Naive thymus-derived CD4-positive, alpha-beta T cell (primary cell): ENCODE results near the gene USH2A. TPM values are rescaled to one million over a fixed set of nuclear protein-coding genes. Genes with fewer than 3 reads are reported as not detected.

Source experiments
- ATAC-seq: fragments of 150-1000 bp; cut with Tn5 transposase; 2 replicates; pipeline ENCODE4 v1.10.0; 2021; ENCODE audit warnings: mild to moderate bottlenecking, moderate library complexity
- CTCF ChIA-PET: fragments of 350-600 bp; sonication (Branson Sonifier 250); formaldehyde crosslinking; loops from one replicate; lab custom pipeline; 2021; ENCODE audit warnings: antibody characterized with exemption; lab: Charles Lee
- POLR2A ChIA-PET: fragments of 350-600 bp; sonication (Branson Sonifier 250); formaldehyde crosslinking; loops from one replicate; lab custom pipeline; 2021; ENCODE audit warnings: antibody characterized with exemption, inconsistent platforms; lab: Charles Lee
- DNase-seq, 9 donors: peaks; one replicate each; pipeline versions ENCODE4 v3.0.0 to v3.0.0-alpha.2; 2020 to 2022; ENCODE audit warnings: mixed read lengths in 1 of 9
- H3K27ac ChIP-seq: one replicate; pipeline ENCODE4 v1.7.0; 2013; ENCODE audit warnings: mild to moderate bottlenecking, low read depth, low read length, moderate library complexity
- H3K27me3 ChIP-seq, 2 donors: one replicate each; pipeline ENCODE4 v1.7.0; 2013; ENCODE audit warnings: low read length in 2 of 2, mild to moderate bottlenecking in 2 of 2, moderate library complexity in 2 of 2; ENCODE audit not compliant: control insufficient read depth in 2 of 2, insufficient read depth in 2 of 2
- H3K36me3 ChIP-seq, 3 experiments: 1 replicate in 2 of 3; 2 replicates in 1 of 3; pipeline ENCODE4 v1.7.0; 2013; ENCODE audit warnings: low read length in 3 of 3, mild to moderate bottlenecking in 3 of 3, moderate library complexity in 1 of 3; ENCODE audit not compliant: insufficient read depth in 3 of 3, control insufficient read depth in 2 of 3
- H3K4me1 ChIP-seq, 2 donors: one replicate each; pipeline ENCODE4 v1.7.0; 2013; ENCODE audit warnings: low read length in 2 of 2, mild to moderate bottlenecking in 2 of 2, moderate library complexity in 1 of 2; ENCODE audit not compliant: control insufficient read depth in 2 of 2, insufficient read depth in 2 of 2
- H3K4me3 ChIP-seq: 2 replicates; pipeline ENCODE4 v1.7.0; 2013; ENCODE audit warnings: mild to moderate bottlenecking, low read length
- H3K9me3 ChIP-seq, 3 experiments: 1 replicate in 2 of 3; 2 replicates in 1 of 3; pipeline ENCODE4 v1.7.0; 2013; ENCODE audit warnings: low read length in 3 of 3; ENCODE audit not compliant: control insufficient read depth in 2 of 3
- H3K27ac Mint-ChIP-seq, 9 donors: one replicate each; pipeline ENCODE4 v1.8.0; 2020 to 2022; ENCODE audit warnings: mixed read lengths in 9 of 9, mild to moderate bottlenecking in 8 of 9, moderate library complexity in 5 of 9, inconsistent platforms in 2 of 9
- H3K27me3 Mint-ChIP-seq, 5 donors: one replicate each; pipeline ENCODE4 v1.8.0; 2021 to 2022; ENCODE audit warnings: mixed read lengths in 5 of 5, mild to moderate bottlenecking in 1 of 5
- H3K36me3 Mint-ChIP-seq, 5 donors: one replicate each; pipeline ENCODE4 v1.8.0; 2020 to 2022; ENCODE audit warnings: mixed read lengths in 5 of 5, mild to moderate bottlenecking in 3 of 5, inconsistent platforms in 1 of 5
- H3K4me1 Mint-ChIP-seq, 7 donors: one replicate each; pipeline ENCODE4 v1.8.0; 2020 to 2022; ENCODE audit warnings: mixed read lengths in 7 of 7, mild to moderate bottlenecking in 3 of 7, inconsistent platforms in 1 of 7
- H3K4me3 Mint-ChIP-seq, 10 donors: one replicate each; pipeline ENCODE4 v1.8.0; 2020 to 2022; ENCODE audit warnings: mild to moderate bottlenecking in 10 of 10, mixed read lengths in 10 of 10, moderate library complexity in 6 of 10, inconsistent platforms in 2 of 10
- H3K9me3 Mint-ChIP-seq, 11 donors: one replicate each; pipeline ENCODE4 v1.8.0; 2020 to 2022; ENCODE audit warnings: mixed read lengths in 11 of 11, mild to moderate bottlenecking in 4 of 11, inconsistent platforms in 1 of 11, moderate library complexity in 1 of 11
- intact Hi-C, 2 donors: fragments of 100-400 bp; cut with micrococcal nuclease; formaldehyde crosslinking; loops; one replicate each; pipeline ENCODE4 v1.15.1; 2023
- polyA plus RNA-seq, 2 donors: library from polyadenylated mRNA; unstranded; fragments of 300-500 nt; fragmentation: Illumina TruSeq; gene quantifications; one replicate each; pipeline ENCODE4 v1.2.3, GENCODE V29; 2021
- total RNA-seq, 6 experiments: library from RNA in 5 of 6; stranded (reverse) in 5 of 6; gene quantifications; 1 replicate in 5 of 6; 2 replicates in 1 of 6; pipeline ENCODE4 v1.2.3 and lab custom pipeline; 2021 to 2026

Gene USH2A
- total and polyA plus RNA-seq, 7 experiments from 2014 or later = not detected

GRCh38 chr1:216215169-216215568 is 208.1 kb downstream of the USH2A start:
- POLR2A ChIA-PET = no interaction called here
- Histone ChIP-seq H3K4me3 (no peak overlapping the region), H3K9me3 (no peaks in the 10 kb centered on the region), H3K36me3 (no peaks in the 10 kb centered on the region), H3K27me3 (no peaks in the 10 kb centered on the region), H3K4me1 (no peaks in the 10 kb centered on the region), H3K27ac (no peak overlapping the region)
- no peak for ATAC-seq
- no peak overlapping the region for H3K4me3 Mint-ChIP-seq
- intact Hi-C loops = no loop called here
- CTCF ChIA-PET = no interaction called here
- no peaks in the 10 kb centered on the region for H3K4me1 Mint-ChIP-seq
- DNase-seq = no peak
- H3K27ac Mint-ChIP-seq = no peak overlapping the region
- H3K9me3 Mint-ChIP-seq = peaks cover 0 to 6% (median 0%) of the 10 kb centered on the region in 11 donors
- H3K36me3 Mint-ChIP-seq = no peaks in the 10 kb centered on the region
- no peaks in the 10 kb centered on the region for H3K27me3 Mint-ChIP-seq

GRCh38 chr1:216212826-216213225 is 210.4 kb downstream of the USH2A start:
- Histone ChIP-seq H3K4me1 (no peaks in the 10 kb centered on the region), H3K9me3 (no peaks in the 10 kb centered on the region), H3K27ac (no peak overlapping the region), H3K36me3 (no peaks in the 10 kb centered on the region), H3K4me3 (no peak overlapping the region), H3K27me3 (no peaks in the 10 kb centered on the region)
- Mint-ChIP-seq H3K27ac (no peak overlapping the region), H3K9me3 (peaks cover 0 to 6% (median 3%) of the 10 kb centered on the region in 11 donors), H3K36me3 (no peaks in the 10 kb centered on the region), H3K4me1 (no peaks in the 10 kb centered on the region), H3K4me3 (no peak overlapping the region), H3K27me3 (no peaks in the 10 kb centered on the region)
- intact Hi-C loops = no loop called here
- DNase-seq (no peak), ATAC-seq (no peak)
- POLR2A ChIA-PET = no interaction called here
- CTCF ChIA-PET = no interaction called here

- Histone ChIP-seq H3K36me3 (no peaks in the 10 kb centered on the region), H3K27ac (no peak overlapping the region), H3K9me3 (no peaks in the 10 kb centered on the region), H3K27me3 (no peaks in the 10 kb centered on the region), H3K4me3 (no peak overlapping the region), H3K4me1 (no peaks in the 10 kb centered on the region)
- Mint-ChIP-seq H3K4me1 (no peaks in the 10 kb centered on the region), H3K36me3 (no peaks in the 10 kb centered on the region), H3K27ac (no peak overlapping the region), H3K9me3 (peaks cover 0 to 6% (median 0%) of the 10 kb centered on the region in 11 donors), H3K27me3 (no peaks in the 10 kb centered on the region), H3K4me3 (no peak overlapping the region)
- DNase-seq (no peak), ATAC-seq (no peak)
- CTCF ChIA-PET = no interaction called here
- POLR2A ChIA-PET = no interaction called here
- intact Hi-C loops = no loop called here
Measured at GRCh38 chr1:216210081-216210480, 213.2 kb downstream of the USH2A start.

GRCh38 chr1:216209125-216209524 is 214.1 kb downstream of the USH2A start:
- H3K4me1 Mint-ChIP-seq = no peaks in the 10 kb centered on the region

GRCh38 chr1:216207154-216207553 is 216.1 kb downstream of the USH2A start:
- no peaks in the 10 kb centered on the region for H3K4me1 ChIP-seq
- ChIA-PET CTCF (no interaction called here), POLR2A (no interaction called here)
- no peak overlapping the region for H3K4me3 ChIP-seq
- no peak overlapping the region for H3K27ac ChIP-seq
- intact Hi-C loops = no loop called here
- Mint-ChIP-seq H3K9me3 (peaks cover 0 to 5% (median 0%) of the 10 kb centered on the region in 11 donors), H3K4me1 (no peaks in the 10 kb centered on the region), H3K4me3 (no peak overlapping the region), H3K36me3 (no peaks in the 10 kb centered on the region), H3K27ac (no peak overlapping the region), H3K27me3 (no peaks in the 10 kb centered on the region)
- ATAC-seq = no peak
- H3K9me3 ChIP-seq = no peaks in the 10 kb centered on the region
- H3K36me3 ChIP-seq = no peaks in the 10 kb centered on the region
- DNase-seq = no peak
- no peaks in the 10 kb centered on the region for H3K27me3 ChIP-seq

More at GRCh38 chr1:216209125-216209524, 214.1 kb downstream of the USH2A start:
- H3K36me3 ChIP-seq = no peaks in the 10 kb centered on the region
- Mint-ChIP-seq H3K4me3 (no peak overlapping the region), H3K36me3 (no peaks in the 10 kb centered on the region), H3K27ac (no peak overlapping the region), H3K9me3 (peaks cover 0 to 6% (median 0%) of the 10 kb centered on the region in 11 donors), H3K27me3 (no peaks in the 10 kb centered on the region)
- H3K4me3 ChIP-seq = no peak overlapping the region
- no peaks in the 10 kb centered on the region for H3K9me3 ChIP-seq
- no peaks in the 10 kb centered on the region for H3K27me3 ChIP-seq
- ChIA-PET CTCF (no interaction called here), POLR2A (no interaction called here)
- H3K4me1 ChIP-seq = no peaks in the 10 kb centered on the region
- no peak for DNase-seq
- H3K27ac ChIP-seq = no peak overlapping the region
- no peak for ATAC-seq
- intact Hi-C loops = no loop called here

DNA sequence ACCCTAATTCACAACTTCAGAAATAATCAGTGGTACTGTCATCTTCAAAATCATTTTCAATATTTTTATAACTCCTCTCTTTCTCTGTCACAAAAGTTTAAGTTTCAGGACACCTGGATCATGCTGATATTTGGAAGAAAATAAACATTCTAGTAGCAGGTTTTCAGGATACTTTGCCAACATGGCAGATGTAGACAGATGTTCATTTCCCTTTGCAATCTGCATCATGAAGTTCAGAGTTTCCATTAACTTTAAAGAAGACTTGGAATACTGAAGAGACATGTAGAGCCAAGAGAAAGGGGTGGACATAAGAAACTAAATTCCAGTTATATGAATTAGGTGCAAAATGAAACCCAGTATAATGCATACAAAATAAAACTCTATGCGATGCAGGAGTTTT is 218.1 kb downstream of the USH2A start:
- H3K27me3 Mint-ChIP-seq = no peaks in the 10 kb centered on the region
- ChIA-PET CTCF (no interaction called here), POLR2A (no interaction called here)
- no peaks in the 10 kb centered on the region for H3K9me3 ChIP-seq
- no peak overlapping the region for H3K27ac ChIP-seq
- peaks cover 0 to 3% (median 0%) of the 10 kb centered on the region in 11 donors for H3K9me3 Mint-ChIP-seq
- H3K4me1 ChIP-seq = no peaks in the 10 kb centered on the region
- no peak for DNase-seq
- intact Hi-C loops = no loop called here
- no peaks in the 10 kb centered on the region for H3K36me3 Mint-ChIP-seq
- no peak overlapping the region for H3K4me3 ChIP-seq
- H3K4me3 Mint-ChIP-seq = no peak overlapping the region
- H3K27me3 ChIP-seq = no peaks in the 10 kb centered on the region
- no peak for ATAC-seq
- no peak overlapping the region for H3K27ac Mint-ChIP-seq
- H3K4me1 Mint-ChIP-seq = no peaks in the 10 kb centered on the region
- H3K36me3 ChIP-seq = no peaks in the 10 kb centered on the region

- no peak overlapping the region for H3K27ac Mint-ChIP-seq
- H3K4me1 Mint-ChIP-seq = no peaks in the 10 kb centered on the region
- Histone ChIP-seq H3K36me3 (no peaks in the 10 kb centered on the region), H3K27ac (no peak overlapping the region), H3K9me3 (no peaks in the 10 kb centered on the region), H3K27me3 (no peaks in the 10 kb centered on the region), H3K4me3 (no peak overlapping the region), H3K4me1 (no peaks in the 10 kb centered on the region)
- no peaks in the 10 kb centered on the region for H3K36me3 Mint-ChIP-seq
- POLR2A ChIA-PET = no interaction called here
- intact Hi-C loops = no loop called here
- no peak overlapping the region for H3K4me3 Mint-ChIP-seq
- DNase-seq (no peak), ATAC-seq (no peak)
- no peaks in the 10 kb centered on the region for H3K27me3 Mint-ChIP-seq
- CTCF ChIA-PET = no interaction called here
- peaks cover 0 to 3% (median 0%) of the 10 kb centered on the region in 11 donors for H3K9me3 Mint-ChIP-seq
Measured at GRCh38 chr1:216201946-216202345, 221.3 kb downstream of the USH2A start.
